Activated naive CD4-positive, alpha-beta T cell treated with anti-CD3 and anti-CD28 coated beads, Interleukin-2, amount 50 U/mL, for 16 hours (primary cell): Measurements from ENCODE around the gene SLC8A3.

Experiments used
- DNase-seq: peaks from one replicate; pipeline ENCODE4 v3.0.0-alpha.2; 2020

SLC8A3 gene

DNA sequence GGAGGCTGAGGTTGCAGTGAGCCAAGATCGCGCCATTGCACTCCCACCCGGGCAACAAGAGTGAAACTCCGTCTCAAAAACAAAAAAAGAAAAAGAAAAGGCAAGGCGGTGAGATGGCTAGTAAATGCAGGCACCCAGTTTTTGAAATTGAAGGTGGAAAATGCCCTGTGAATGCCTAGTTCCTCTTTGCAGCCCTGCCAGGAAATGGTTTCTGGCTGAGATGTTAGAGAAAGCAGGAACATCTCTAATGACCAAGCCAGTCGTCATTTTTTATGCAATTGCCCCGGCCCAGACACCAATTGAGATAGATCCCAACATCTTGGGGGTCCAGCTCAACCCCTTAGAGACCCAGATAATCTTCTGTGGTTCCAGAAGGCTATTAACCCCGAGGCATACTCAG, 17.0 kb downstream of the SLC8A3 start:
- DNase-seq = no peak

- no peak for DNase-seq
Observed at GRCh38 chr14:70170976-70171375, 17.8 kb downstream of the SLC8A3 start.

DNA sequence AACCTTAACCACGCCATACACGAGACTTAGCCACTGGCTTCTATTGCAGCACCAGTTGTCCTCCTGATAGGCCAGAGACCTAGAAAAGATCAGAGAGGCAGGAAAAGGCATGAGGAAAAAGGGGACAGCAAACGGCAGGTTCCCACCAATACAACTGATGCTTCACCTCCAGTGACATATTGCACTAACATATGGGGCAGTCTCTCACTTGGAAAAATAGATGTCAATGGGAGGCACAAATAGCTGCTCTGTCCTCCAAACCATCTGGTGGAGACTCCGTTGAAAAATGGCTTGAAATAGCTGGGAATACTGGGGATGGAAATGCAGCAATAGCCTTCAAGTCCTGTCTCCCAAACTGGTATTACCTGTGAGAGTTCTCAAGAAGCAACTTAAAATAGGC, 20.3 kb downstream of the SLC8A3 start:
- no peak for DNase-seq

DNA sequence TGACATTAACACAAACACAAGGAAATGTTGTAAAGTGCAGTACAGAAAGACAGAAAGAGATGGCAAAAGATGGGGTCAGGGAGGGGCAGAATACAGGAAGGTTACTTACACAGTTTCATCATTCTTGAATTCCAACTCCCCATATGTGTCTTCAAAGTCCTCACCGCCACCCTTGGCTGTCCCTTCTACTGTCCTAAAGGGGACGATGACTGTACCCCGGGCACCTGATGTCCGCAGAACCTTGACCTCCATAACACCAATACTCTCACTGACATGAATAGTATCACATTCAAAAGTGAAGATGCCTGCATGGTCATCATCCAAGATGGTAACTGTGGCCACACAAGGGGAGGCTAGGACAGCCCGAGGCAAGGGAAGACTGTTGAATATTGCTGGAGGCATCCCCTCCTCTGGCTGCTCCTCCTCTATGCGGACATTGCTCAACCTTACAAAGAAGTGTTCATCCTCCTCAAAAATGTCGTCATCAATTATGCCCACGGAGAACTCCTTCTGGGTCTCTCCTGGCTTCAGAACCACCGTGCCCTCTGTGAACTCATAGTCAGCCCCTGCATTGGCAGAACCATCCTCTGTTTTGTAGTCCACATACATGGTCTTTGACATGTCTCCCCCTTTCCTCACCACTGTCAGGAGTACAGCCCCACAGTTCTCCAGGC, 22.1 kb downstream of the SLC8A3 start:
- no peak for DNase-seq

- no peak for DNase-seq
Observed at GRCh38 chr14:70162358-70162757, 26.4 kb downstream of the SLC8A3 start.

GRCh38 chr14:70156592-70156991, 32.2 kb downstream of the SLC8A3 start:
- DNase-seq = no peak

DNA sequence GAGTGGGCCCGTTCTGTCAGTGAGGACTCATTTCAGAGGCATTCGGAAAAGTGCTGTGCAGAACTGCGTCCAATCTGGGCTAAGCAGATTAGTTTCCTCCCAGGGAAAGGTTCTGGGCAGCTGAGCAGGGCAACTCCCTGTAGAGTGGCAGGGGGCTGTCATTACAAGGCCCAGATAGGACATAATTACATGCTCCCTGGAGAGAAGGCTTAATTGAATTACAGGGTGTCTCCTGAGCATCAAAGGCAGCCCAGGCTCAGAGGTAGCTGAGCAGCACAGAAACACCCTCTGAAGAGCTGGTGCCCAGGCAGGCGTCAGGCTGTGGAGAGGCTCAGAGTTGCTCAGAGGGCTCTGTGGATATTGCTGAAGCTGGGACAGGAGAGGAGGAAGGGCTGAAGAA, 36.0 kb downstream of the SLC8A3 start:
- no peak for DNase-seq

DNA sequence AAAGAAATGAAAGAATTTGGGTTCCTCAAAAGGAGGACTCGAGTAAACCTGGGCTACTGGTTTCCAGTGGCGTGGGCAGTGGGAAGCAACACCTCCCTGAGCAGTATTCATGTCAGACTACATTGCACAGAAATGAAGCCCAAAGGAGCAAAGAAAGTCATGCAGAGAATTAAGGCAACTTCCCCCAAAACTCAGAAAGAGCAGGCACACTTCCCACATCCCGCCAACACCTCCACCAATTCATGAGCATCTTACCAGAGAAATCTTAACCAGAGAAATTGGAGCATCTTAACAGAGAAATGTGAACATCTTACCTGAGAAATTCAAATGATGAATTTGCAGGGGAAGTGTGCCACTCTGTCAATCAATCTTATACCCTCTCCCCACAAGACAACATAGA, 36.7 kb downstream of the SLC8A3 start:
- DNase-seq = no peak

GRCh38 chr14:70149596-70150165, 39.1 kb downstream of the SLC8A3 start:
- DNase-seq = no peak

DNA sequence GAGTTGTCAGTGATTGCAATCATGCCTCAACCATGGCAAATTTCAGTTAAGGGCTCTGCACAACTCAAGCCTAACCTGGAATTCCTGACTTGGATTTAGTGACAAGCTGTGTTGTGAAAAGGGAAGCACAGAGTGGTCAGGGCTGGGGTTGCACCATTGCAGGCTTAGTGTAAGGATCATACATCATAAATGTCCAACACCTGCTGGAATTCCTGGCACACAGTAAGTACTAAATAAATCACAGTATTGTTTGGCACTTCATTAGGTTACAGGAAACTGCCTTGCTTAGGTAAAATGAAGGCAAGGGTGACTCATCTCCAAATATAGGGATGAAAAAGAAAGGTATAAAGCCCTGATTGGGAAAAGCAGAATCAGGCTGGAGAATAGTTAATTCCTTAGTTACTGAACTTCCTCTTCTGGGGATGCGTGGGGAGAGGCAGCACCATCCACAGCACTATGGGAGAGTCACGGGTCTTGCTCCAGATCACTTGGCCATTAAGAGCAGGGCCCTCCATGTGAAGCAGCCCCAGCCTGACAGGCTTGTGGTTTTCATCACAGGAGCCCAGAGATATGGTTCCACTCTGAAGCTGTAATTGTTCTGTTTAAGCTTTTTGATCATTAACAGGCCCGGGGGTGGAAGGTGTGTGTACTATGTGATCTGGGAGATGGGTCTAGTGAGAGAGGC, 39.7 kb downstream of the SLC8A3 start:
- no peak for DNase-seq

- DNase-seq = no peak
Observed at GRCh38 chr14:70148351-70148750, 40.4 kb downstream of the SLC8A3 start.

- DNase-seq = no peak
Observed at GRCh38 chr14:70144046-70144445, 44.7 kb downstream of the SLC8A3 start.

DNA sequence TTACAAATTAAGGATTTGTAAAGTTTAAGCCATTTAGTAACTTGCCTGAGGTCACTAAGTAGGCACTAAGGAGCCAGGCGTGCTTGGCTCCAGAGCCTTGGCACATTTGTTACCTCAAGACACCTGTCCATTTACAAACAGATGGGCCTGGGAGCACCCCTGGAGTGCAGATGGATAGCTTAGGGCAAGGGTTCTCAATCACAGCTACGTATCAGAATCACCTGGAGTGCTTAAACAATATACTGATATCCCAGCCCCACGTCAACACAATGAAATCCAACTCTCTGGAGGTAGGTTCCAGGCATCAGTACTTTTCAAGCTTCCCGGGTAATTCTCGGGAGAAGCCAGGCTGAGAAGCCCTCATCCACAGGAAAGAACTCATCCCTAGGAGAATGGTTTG, 45.4 kb downstream of the SLC8A3 start:
- no peak for DNase-seq

DNA sequence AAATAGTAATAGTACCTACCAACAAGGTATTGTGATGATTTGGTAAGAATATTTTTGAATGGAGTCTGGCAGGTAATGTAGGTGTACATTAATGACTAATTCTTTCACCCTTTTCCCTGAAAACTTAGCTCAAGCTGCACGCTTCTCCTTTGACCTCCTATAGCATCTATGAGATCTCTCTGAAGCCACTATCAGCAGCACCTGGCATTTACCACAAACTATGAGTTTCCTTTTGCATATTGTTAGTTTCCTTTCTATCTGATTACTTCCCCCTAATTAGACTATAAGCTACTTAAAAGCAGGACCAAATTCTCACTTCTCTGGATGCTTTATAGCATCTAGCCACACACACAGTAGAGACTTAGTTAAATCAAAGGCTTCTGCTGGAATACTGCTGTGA, 48.1 kb downstream of the SLC8A3 start:
- no peak for DNase-seq

- no peak for DNase-seq
Observed at GRCh38 chr14:70139384-70139783, 49.4 kb downstream of the SLC8A3 start.

DNA sequence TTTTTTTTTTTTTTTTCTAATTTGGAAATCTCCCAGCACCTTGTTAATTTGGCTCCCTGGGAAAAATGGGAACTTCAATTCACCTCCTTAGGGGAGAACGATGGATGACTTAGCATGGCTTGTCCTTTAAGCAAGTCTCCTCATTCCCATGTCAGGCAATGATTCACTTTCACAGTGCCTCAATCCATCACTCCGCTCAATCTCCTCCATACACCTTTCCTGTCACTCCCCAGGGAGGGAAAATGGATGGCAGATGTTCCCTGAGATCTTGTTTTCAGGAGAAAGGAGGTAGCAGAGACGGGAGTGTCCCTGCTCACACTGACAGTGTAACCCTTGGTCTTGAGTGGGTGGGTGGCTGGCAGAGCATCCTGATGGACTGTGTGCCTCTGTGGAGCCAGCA, 51.0 kb downstream of the SLC8A3 start:
- DNase-seq = no peak

- DNase-seq = no peak
Observed at GRCh38 chr14:70133461-70133860, 55.3 kb downstream of the SLC8A3 start.

GRCh38 chr14:70130482-70130881, 58.3 kb downstream of the SLC8A3 start:
- no peak for DNase-seq

- no peak for DNase-seq
Observed at GRCh38 chr14:70127186-70127585, 61.6 kb downstream of the SLC8A3 start.

DNA sequence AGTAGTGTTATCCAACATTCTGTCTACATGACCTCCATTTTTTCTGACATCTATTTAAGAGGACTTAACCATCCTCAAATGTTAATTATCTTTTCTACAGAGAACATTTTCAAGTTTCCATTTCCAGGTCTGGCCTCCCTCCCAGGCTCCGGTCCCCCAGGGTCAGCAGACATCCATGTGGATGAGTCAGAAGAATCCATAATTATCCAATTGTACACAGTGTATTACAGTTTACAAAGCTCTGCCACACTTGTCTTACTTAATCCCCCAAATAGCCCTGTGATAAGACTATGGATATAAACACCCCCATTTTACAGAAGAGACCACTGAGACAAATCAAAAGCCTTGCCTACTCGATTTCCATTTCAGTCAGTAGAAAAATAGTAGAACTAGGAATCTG, 65.0 kb downstream of the SLC8A3 start:
- no peak for DNase-seq

GRCh38 chr14:70121521-70121920, 67.2 kb downstream of the SLC8A3 start:
- no peak for DNase-seq

GRCh38 chr14:70118064-70118463, 70.7 kb downstream of the SLC8A3 start:
- no peak for DNase-seq

DNA sequence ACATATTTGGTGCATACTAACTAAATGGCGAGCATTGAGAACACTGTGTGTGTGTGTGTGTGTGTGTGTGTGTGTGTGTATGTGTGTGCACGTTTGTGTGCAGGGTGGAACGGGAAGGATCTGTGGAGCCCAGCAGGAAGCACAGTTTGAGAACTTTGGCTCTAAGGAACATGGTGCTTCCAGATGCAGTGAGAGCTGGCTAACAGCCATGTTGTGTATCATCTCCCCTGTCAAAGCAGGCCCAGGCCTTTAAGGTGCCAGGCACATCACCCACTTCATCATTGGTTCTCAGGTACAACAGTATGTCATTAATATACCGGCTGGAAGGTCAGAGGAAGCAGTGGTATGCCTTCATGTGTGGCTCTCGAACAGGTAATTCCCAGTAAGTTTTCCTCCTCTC, 72.5 kb downstream of the SLC8A3 start:
- DNase-seq = no peak

DNA sequence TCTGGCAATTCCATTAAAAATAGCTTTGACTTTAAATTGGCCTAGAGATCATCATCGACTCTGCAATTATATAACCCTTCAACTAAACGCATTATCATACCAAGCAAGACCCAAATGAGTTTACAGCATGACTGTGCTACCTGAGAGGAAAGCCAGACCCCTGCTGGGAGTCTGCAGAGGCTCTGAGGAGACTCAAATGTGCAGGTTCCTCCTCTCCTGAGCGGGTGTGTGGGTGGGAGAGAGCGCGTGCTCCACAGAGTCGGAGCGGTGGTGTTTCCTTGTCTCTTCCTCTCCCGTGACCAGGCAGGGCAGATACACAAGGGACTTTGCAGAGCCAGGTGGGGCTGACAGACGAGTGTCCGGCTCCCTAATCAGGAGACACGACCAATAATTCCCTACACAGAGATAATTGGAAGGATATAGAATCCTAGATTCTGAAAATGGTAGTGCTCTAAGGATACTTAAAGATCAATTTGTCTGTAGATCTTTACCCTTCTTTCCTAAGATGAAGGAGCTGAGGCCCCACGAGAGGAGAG, 74.1 kb downstream of the SLC8A3 start:
- no peak for DNase-seq
